Measurements from ENCODE around the gene PANX1. TPM values are rescaled to one million over a fixed set of nuclear protein-coding genes. Genes with fewer than 3 reads are reported as not detected.

PANX1 gene
- total and polyA plus RNA-seq, 10 of the 15 experiments (the other 5 are each of a cell fraction or from before 2014, with no cell fraction given) = 3.3 to 18.7 (median 14.4) TPM

GRCh38 chr11:94141511-94142307 is 13.1 kb downstream of the PANX1 start:
- in situ Hi-C loops (cut with MboI) = no loop called here
- no peaks in the 10 kb centered on the region for H3K36me3 ChIP-seq (ENCODE audit: control insufficient read depth in 2 of 2, insufficient read depth in 2 of 2, low read length in 1 of 2)
- H3K79me2 ChIP-seq (ENCODE audit: control insufficient read depth, insufficient read depth, low read length) = peaks cover 35% of the 10 kb centered on the region
- DNase-seq (ENCODE audit: low read depth, low spot score) (no peak), ATAC-seq (no peak; the same call in 1 of the 3 replicates), FAIRE-seq (no peak)
- ChIA-PET CTCF (interaction anchor here (0.5 to 1.0 kb wide), 3 partner anchors 10 to 364 kb away, joined by 3 read pairs; no protein-coding TSS in a partner anchor), SMC1A (ENCODE audit: uncharacterized antibody, unreplicated experiment) (interaction anchor here (0.6 to 1.5 kb wide), 2 partner anchors 13 to 482 kb away, joined by 3 to 4 read pairs; partner anchors contain the start of gene PANX1), RAD21 (ENCODE audit: unreplicated experiment) (no interaction called here), POLR2A (no interaction called here)
- no peaks in the 10 kb centered on the region; the same call in 2 of the 3 replicates for H3K9me3 ChIP-seq (replicated peaks; ENCODE audit: control insufficient read depth, insufficient read depth, low read length)
- H3K4me2 ChIP-seq (ENCODE audit: control insufficient read depth, insufficient read depth) = no peak overlapping the region
- no peaks in the 10 kb centered on the region for H3K27me3 ChIP-seq (replicated peaks in 1 of 2; ENCODE audit: control insufficient read depth in 2 of 2, insufficient read depth in 2 of 2, low read length in 1 of 2)
- H3K9ac ChIP-seq (ENCODE audit: control insufficient read depth, insufficient read depth, low read length) = no peak overlapping the region
- intact Hi-C loops (cut with micrococcal nuclease; ENCODE audit: unreplicated experiment) = no loop called here
- no peaks in the 10 kb centered on the region for H4K20me1 ChIP-seq (ENCODE audit: control insufficient read depth, insufficient read depth)
- no peak overlapping the region for H3K4me3 ChIP-seq
- BruUV-seq (replicated peaks) = no TSS peak
- no peak overlapping the region for H3K27ac ChIP-seq (ENCODE audit: control insufficient read depth, insufficient read depth)
- no peak overlapping the region for H2AFZ ChIP-seq (ENCODE audit: control insufficient read depth, low read depth, low read length)
- 96% methylated on average over 12 of the region's 12 CpGs for WGBS (ENCODE audit: insufficient coverage, insufficient replicate concordance, low lambda C conversion rate, missing lambda C conversion rate)
- peaks cover 3% of the 10 kb centered on the region; the same call in 1 of the 2 replicates for H3K4me1 ChIP-seq (ENCODE audit: control insufficient read depth, insufficient read depth, low read length)
- TF ChIP-seq HDAC6 (IDR thresholded peaks at IDR 0.05; ENCODE audit: unreplicated experiment) = no peak
- no peak for TF ChIP-seq GATAD2B (conservative IDR thresholded peaks at IDR 0.05; ENCODE audit: low read depth)
- no peak for TF ChIP-seq YBX1 (IDR thresholded peaks at IDR 0.05)
- no peak for TF ChIP-seq ZNF622 (IDR thresholded peaks at IDR 0.05)
- TF ChIP-seq, protein P1, sequence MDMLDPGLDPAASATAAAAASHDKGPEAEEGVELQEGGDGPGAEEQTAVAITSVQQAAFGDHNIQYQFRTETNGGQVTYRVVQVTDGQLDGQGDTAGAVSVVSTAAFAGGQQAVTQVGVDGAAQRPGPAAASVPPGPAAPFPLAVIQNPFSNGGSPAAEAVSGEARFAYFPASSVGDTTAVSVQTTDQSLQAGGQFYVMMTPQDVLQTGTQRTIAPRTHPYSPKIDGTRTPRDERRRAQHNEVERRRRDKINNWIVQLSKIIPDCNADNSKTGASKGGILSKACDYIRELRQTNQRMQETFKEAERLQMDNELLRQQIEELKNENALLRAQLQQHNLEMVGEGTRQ (IDR thresholded peaks at IDR 0.05; ENCODE audit: borderline replicate concordance, low read depth, low read length) = no peak
- TF ChIP-seq MTA3 (IDR thresholded peaks at IDR 0.05; ENCODE audit: borderline replicate concordance, low read length) = no peak
- no peak for TF ChIP-seq ZNF687 (IDR thresholded peaks at IDR 0.05)
- no peak for TF ChIP-seq PKNOX1 (IDR thresholded peaks at IDR 0.05)
- TF ChIP-seq HCFC1 (IDR thresholded peaks at IDR 0.05; ENCODE audit: low read length) = no peak
- no peak for TF ChIP-seq IKZF2 (IDR thresholded peaks at IDR 0.05)
- TF ChIP-seq, protein P2, sequence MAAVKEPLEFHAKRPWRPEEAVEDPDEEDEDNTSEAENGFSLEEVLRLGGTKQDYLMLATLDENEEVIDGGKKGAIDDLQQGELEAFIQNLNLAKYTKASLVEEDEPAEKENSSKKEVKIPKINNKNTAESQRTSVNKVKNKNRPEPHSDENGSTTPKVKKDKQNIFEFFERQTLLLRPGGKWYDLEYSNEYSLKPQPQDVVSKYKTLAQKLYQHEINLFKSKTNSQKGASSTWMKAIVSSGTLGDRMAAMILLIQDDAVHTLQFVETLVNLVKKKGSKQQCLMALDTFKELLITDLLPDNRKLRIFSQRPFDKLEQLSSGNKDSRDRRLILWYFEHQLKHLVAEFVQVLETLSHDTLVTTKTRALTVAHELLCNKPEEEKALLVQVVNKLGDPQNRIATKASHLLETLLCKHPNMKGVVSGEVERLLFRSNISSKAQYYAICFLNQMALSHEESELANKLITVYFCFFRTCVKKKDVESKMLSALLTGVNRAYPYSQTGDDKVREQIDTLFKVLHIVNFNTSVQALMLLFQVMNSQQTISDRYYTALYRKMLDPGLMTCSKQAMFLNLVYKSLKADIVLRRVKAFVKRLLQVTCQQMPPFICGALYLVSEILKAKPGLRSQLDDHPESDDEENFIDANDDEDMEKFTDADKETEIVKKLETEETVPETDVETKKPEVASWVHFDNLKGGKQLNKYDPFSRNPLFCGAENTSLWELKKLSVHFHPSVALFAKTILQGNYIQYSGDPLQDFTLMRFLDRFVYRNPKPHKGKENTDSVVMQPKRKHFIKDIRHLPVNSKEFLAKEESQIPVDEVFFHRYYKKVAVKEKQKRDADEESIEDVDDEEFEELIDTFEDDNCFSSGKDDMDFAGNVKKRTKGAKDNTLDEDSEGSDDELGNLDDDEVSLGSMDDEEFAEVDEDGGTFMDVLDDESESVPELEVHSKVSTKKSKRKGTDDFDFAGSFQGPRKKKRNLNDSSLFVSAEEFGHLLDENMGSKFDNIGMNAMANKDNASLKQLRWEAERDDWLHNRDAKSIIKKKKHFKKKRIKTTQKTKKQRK (IDR thresholded peaks at IDR 0.05; ENCODE audit: low read depth, low read length) = no peak
- TF ChIP-seq RB1 (IDR thresholded peaks at IDR 0.05; ENCODE audit: borderline replicate concordance) = no peak
